Thyroid gland (tissue), 4 donors: Measurements from ENCODE around the gene MGAT5.

Experiments
- POLR2A ChIP-seq, 2 donors: fragments of 450-650 bp; IDR thresholded peaks; one replicate each; pipeline ENCODE4 v1.6.1; 2017; ENCODE audit warnings: antibody characterized with exemption in 2 of 2, mild to moderate bottlenecking in 2 of 2, moderate library complexity in 1 of 2
- TF ChIP-seq, protein P1 (sequence below), 6 experiments: fragments of 200-600 bp in 3 of 6; fragments of 450-650 bp in 3 of 6; sonication (generic) in 3 of 6; IDR thresholded peaks; one replicate each; pipeline ENCODE4 v1.5.1; 2016 to 2019; ENCODE audit warnings: antibody characterized with exemption in 6 of 6, mild to moderate bottlenecking in 2 of 6, inconsistent platforms in 1 of 6, moderate library complexity in 1 of 6

DNA sequence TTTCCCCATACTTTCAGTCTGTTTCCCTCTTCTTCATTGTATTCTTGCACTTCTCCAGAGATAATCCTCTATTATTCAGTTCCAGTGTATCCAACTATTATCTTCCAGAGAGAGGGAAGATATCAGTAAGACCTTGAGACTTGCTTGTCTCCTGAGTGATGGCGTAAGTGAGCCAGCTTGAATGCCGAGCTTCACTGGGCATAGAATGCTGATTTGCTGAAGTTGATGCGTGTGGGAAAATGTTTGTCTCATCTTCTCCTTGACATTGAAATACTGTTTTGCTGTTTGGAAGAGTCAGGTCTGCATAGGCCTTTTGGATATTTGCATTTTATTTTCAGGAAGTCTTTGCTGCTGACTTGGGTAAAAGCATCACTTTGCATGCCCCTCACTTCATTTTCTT is 41.1 kb upstream of the MGAT5 start:
- TF ChIP-seq POLR2A (IDR thresholded peaks at IDR 0.05) = no peak
- TF ChIP-seq, protein P1, sequence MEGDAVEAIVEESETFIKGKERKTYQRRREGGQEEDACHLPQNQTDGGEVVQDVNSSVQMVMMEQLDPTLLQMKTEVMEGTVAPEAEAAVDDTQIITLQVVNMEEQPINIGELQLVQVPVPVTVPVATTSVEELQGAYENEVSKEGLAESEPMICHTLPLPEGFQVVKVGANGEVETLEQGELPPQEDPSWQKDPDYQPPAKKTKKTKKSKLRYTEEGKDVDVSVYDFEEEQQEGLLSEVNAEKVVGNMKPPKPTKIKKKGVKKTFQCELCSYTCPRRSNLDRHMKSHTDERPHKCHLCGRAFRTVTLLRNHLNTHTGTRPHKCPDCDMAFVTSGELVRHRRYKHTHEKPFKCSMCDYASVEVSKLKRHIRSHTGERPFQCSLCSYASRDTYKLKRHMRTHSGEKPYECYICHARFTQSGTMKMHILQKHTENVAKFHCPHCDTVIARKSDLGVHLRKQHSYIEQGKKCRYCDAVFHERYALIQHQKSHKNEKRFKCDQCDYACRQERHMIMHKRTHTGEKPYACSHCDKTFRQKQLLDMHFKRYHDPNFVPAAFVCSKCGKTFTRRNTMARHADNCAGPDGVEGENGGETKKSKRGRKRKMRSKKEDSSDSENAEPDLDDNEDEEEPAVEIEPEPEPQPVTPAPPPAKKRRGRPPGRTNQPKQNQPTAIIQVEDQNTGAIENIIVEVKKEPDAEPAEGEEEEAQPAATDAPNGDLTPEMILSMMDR (IDR thresholded peaks at IDR 0.05) = no peak
